K562 (cell line): ENCODE measurements around the gene SHB. TPM values are rescaled to one million over a fixed set of nuclear protein-coding genes. Genes with fewer than 3 reads are reported as not detected.

ENCODE experiments used
- ATF3 ChIP-seq, 2 experiments: fragments of 450-650 bp in 1 of 2; sonication (generic) in 1 of 2; formaldehyde crosslinking in 1 of 2; IDR thresholded peaks in 1 of 2; conservative IDR thresholded peaks in 1 of 2; 2 replicates each; pipeline versions ENCODE4 v1.6.1 to v1.8.1; 2016 to 2023; ENCODE audit warnings: mild to moderate bottlenecking in 2 of 2, moderate library complexity in 2 of 2, inconsistent platforms in 1 of 2, missing genetic modification reagents in 1 of 2
- BHLHE40 ChIP-seq: IDR thresholded peaks from 2 replicates; pipeline ENCODE4 v1.6.1; 2011; ENCODE audit warnings: low read length, improper control_type of control experiment
- CREB1 ChIP-seq, 2 experiments: sonication (generic) in 1 of 2; formaldehyde crosslinking in 1 of 2; IDR thresholded peaks; 2 replicates each; pipeline versions ENCODE4 v1.6.1 to v1.8.0; 2012 to 2022; ENCODE audit warnings: inconsistent platforms in 1 of 2, mild to moderate bottlenecking in 1 of 2, missing genetic modification reagents in 1 of 2, moderate library complexity in 1 of 2
- CTCF ChIP-seq, 3 experiments: IDR thresholded peaks in 2 of 3; conservative IDR thresholded peaks in 1 of 3; 2 replicates each; pipeline ENCODE4 v1.5.1; 2011 to 2012; ENCODE audit warnings: low read length in 3 of 3, mild to moderate bottlenecking in 3 of 3, control low read depth in 2 of 3, improper control_type of control experiment in 1 of 3, inconsistent platforms in 1 of 3, low read depth in 1 of 3, mixed read lengths in 1 of 3, moderate library complexity in 1 of 3; ENCODE audit not compliant: insufficient read depth in 2 of 3
- DIDO1 ChIP-seq: fragments of 450-650 bp; IDR thresholded peaks from 2 replicates; pipeline ENCODE4 v1.6.1; 2016; ENCODE audit warnings: low read depth, missing biosample characterization, missing genetic modification characterization
- EP300 ChIP-seq: IDR thresholded peaks from 2 replicates; pipeline ENCODE4 v1.6.1; 2012; ENCODE audit warnings: low read length, improper control_type of control experiment
- GABPB2 ChIP-seq: fragments of 250-450 bp; sonication (Bioruptor Pico); conservative IDR thresholded peaks from 2 replicates; pipeline ENCODE4 v1.5.1; 2021; ENCODE audit warnings: mild to moderate bottlenecking
- GATA2 ChIP-seq: sonication (generic); formaldehyde crosslinking; IDR thresholded peaks from 2 replicates; pipeline ENCODE4 v1.4.0; 2020; ENCODE audit warnings: mild to moderate bottlenecking, missing genetic modification reagents
- HDAC1 ChIP-seq, 2 experiments: fragments of 450-650 bp; IDR thresholded peaks; 2 replicates each; pipeline ENCODE4 v1.6.1; 2016 to 2017; ENCODE audit warnings: inconsistent platforms in 1 of 2, mild to moderate bottlenecking in 1 of 2, moderate library complexity in 1 of 2
- HDAC2 ChIP-seq: fragments of 450-650 bp; IDR thresholded peaks from 2 replicates; pipeline ENCODE4 v1.6.1; 2016; ENCODE audit warnings: mild to moderate bottlenecking
- JUN ChIP-seq, 2 experiments: sonication (generic) in 1 of 2; formaldehyde crosslinking in 1 of 2; IDR thresholded peaks; 2 replicates each; pipeline versions ENCODE4 v1.6.1 to v1.8.0; 2012 to 2022; ENCODE audit warnings: borderline replicate concordance in 2 of 2, mild to moderate bottlenecking in 2 of 2, improper control_type of control experiment in 1 of 2, low read depth in 1 of 2, low read length in 1 of 2, missing genetic modification reagents in 1 of 2
- KLF1 ChIP-seq: fragments of 450-650 bp; IDR thresholded peaks from 2 replicates; pipeline ENCODE4 v1.6.1; 2016; ENCODE audit warnings: missing genetic modification characterization, missing compliant biosample characterization
- MAFK ChIP-seq: IDR thresholded peaks from 2 replicates; pipeline ENCODE4 v1.6.1; 2011; ENCODE audit warnings: low read length, improper control_type of control experiment
- RCOR1 ChIP-seq, 2 experiments: IDR thresholded peaks; 2 replicates each; pipeline ENCODE4 v1.6.1; 2012; ENCODE audit warnings: low read depth in 2 of 2, low read length in 2 of 2, borderline replicate concordance in 1 of 2, improper control_type of control experiment in 1 of 2
- SMARCA5 ChIP-seq: fragments of 450-650 bp; IDR thresholded peaks from 2 replicates; pipeline ENCODE4 v1.6.1; 2016
- STAG1 ChIP-seq: sonication (generic); formaldehyde crosslinking; IDR thresholded peaks from 2 replicates; pipeline ENCODE4 v1.5.0; 2020; ENCODE audit warnings: missing genetic modification reagents, borderline replicate concordance
- THRB ChIP-seq: fragments of 450-650 bp; formaldehyde crosslinking; conservative IDR thresholded peaks from 2 replicates; pipeline ENCODE4 v1.4.0; 2022; ENCODE audit warnings: mild to moderate bottlenecking, missing genetic modification characterization
- ZFP36 ChIP-seq: fragments of 150-350 bp; IDR thresholded peaks from 2 replicates; pipeline ENCODE4 v1.6.1; 2018; ENCODE audit warnings: low read length, low read depth; ENCODE audit not compliant: partially characterized antibody
- ZNF197 ChIP-seq: fragments of 200-800 bp; sonication (Bioruptor generic); IDR thresholded peaks from 2 replicates; pipeline ENCODE4 v1.6.1; 2016; ENCODE audit warnings: low read depth, missing genetic modification characterization, missing compliant biosample characterization
- polyA plus RNA-seq, 8 experiments: library from polyadenylated mRNA; depleted of rRNA in 4 of 8; stranded (reverse) in 5 of 8; unstranded in 3 of 8; fragments of >200 nt; fragmentation: Nextera tagmentation in 2 of 8; fragmentation: Illumina TruSeq in 1 of 8; extraction: Ambion mirVana in 2 of 8; extraction: Trizol in 1 of 8; gene quantifications; 2 replicates each; pipeline versions ENCODE4 v1.2.1 to v1.2.3, GENCODE V29; 2011 to 2014; ENCODE audit warnings: inconsistent platforms in 1 of 8, missing spikeins in 1 of 8
- total RNA-seq, 7 experiments: library from RNA; depleted of rRNA in 6 of 7; stranded (reverse); fragments of >200 nt in 6 of 7; fragmentation: Illumina TruSeq in 2 of 7; extraction: Trizol in 2 of 7; gene quantifications; 2 replicates each; pipeline versions ENCODE4 v1.2.1 to v1.2.3, GENCODE V29; 2011 to 2021; ENCODE audit warnings: low replicate concordance in 1 of 7
- TF ChIP-seq, protein P1 (sequence below), 2 experiments: fragments of 200-800 bp in 1 of 2; sonication (Bioruptor generic) in 1 of 2; sonication (generic) in 1 of 2; formaldehyde crosslinking in 1 of 2; IDR thresholded peaks in 1 of 2; conservative IDR thresholded peaks in 1 of 2; 2 replicates each; pipeline versions ENCODE4 v1.5.0 to v1.6.1; 2016 to 2020; ENCODE audit warnings: missing compliant biosample characterization in 1 of 2, missing genetic modification characterization in 1 of 2, missing genetic modification reagents in 1 of 2
- TF ChIP-seq, protein P2 (sequence below): fragments of 250-450 bp; sonication (Bioruptor Pico); IDR thresholded peaks from 2 replicates; pipeline ENCODE4 v1.4.0; 2020

SHB gene
- total and polyA plus RNA-seq, 9 of the 15 experiments (the other 6 are each of a cell fraction or from before 2014, with no cell fraction given): 0.78 to 16.0 (median 5.3) TPM

- TF ChIP-seq THRB (CRISPR knock-in tag) (no peak), DIDO1 (tag) (no peak), GATA2 (0 out of 2 replicates have a peak, but pooled peaks have one; percentile 10), JUN (IDR thresholded peaks at IDR 0.05; ENCODE audit: borderline replicate concordance, low read depth, low read length) (peak; percentile 86), JUN (CRISPR knock-in tag; IDR thresholded peaks at IDR 0.05; ENCODE audit: borderline replicate concordance) (no peak), MAFK (peak; percentile 21; the same call in 1 of the 2 replicates), GABPB2 (no peak), KLF1 (tag) (no peak), EP300 (peak; percentile 30; the same call in 1 of the 2 replicates), HDAC1 (IDR thresholded peaks at IDR 0.05) (peak in 1 of 2 experiments; percentile 85; a peak in 2 of 4 replicates), HDAC2 (peak; percentile 78), ATF3 (IDR thresholded peaks at IDR 0.05) (peak; percentile 61), ATF3 (CRISPR knock-in tag; conservative IDR thresholded peaks at IDR 0.05) (no peak), ZNF197 (no peak), RCOR1 (IDR thresholded peaks at IDR 0.05; ENCODE audit: borderline replicate concordance in 1 of 2, low read depth in 2 of 2, low read length in 2 of 2) (peak; percentile 61 to 97; a peak in 3 of 4 replicates), STAG1 (CRISPR knock-in tag) (no peak), SMARCA5 (no peak), ZFP36 (peak; percentile 47), CTCF (IDR thresholded peaks at IDR 0.05 in 2 of 3, conservative IDR thresholded peaks at IDR 0.05 in 1 of 3; ENCODE audit: insufficient read depth in 2 of 3, low read depth in 1 of 3, low read length in 3 of 3) (no peak), BHLHE40 (peak; percentile 72; the same call in 1 of the 2 replicates), CREB1 (IDR thresholded peaks at IDR 0.05) (0 out of 2 replicates have a peak, but pooled peaks have one; percentile 2), CREB1 (CRISPR knock-in tag; IDR thresholded peaks at IDR 0.05) (no peak)
- TF ChIP-seq, protein P1, sequence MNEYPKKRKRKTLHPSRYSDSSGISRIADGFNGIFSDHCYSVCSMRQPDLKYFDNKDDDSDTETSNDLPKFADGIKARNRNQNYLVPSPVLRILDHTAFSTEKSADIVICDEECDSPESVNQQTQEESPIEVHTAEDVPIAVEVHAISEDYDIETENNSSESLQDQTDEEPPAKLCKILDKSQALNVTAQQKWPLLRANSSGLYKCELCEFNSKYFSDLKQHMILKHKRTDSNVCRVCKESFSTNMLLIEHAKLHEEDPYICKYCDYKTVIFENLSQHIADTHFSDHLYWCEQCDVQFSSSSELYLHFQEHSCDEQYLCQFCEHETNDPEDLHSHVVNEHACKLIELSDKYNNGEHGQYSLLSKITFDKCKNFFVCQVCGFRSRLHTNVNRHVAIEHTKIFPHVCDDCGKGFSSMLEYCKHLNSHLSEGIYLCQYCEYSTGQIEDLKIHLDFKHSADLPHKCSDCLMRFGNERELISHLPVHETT (CRISPR knock-in tag; conservative IDR thresholded peaks at IDR 0.05 in 1 of 2, IDR thresholded peaks at IDR 0.05 in 1 of 2): no peak
- TF ChIP-seq, protein P2, sequence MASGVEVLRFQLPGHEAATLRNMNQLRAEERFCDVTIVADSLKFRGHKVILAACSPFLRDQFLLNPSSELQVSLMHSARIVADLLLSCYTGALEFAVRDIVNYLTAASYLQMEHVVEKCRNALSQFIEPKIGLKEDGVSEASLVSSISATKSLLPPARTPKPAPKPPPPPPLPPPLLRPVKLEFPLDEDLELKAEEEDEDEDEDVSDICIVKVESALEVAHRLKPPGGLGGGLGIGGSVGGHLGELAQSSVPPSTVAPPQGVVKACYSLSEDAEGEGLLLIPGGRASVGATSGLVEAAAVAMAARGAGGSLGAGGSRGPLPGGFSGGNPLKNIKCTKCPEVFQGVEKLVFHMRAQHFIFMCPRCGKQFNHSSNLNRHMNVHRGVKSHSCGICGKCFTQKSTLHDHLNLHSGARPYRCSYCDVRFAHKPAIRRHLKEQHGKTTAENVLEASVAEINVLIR (CRISPR knock-in tag): no peak
These were observed 33.2 kb downstream of the SHB start (continued) for GRCh38 chr9:38035873-38036272.
